IMR-90 (cell line): Measurements from ENCODE around the gene BBS1. TPM values are rescaled to one million over a fixed set of nuclear protein-coding genes. Genes with fewer than 3 reads are reported as not detected.

Source experiments
- ATAC-seq: fragments of 200-7000 bp; cut with Tn5 transposase; 2 replicates; pipeline ENCODE4 v1.9.1; 2020; ENCODE audit warnings: low read depth, mild to moderate bottlenecking, moderate library complexity
- BruUV-seq: library from RNA; stranded (reverse); fragments of 400-500 nt; replicated peaks from 2 replicates; lab custom pipeline; 2021; lab: Mats Ljungman, UMichigan
- CTCF ChIA-PET: fragments of 300-600 bp; formaldehyde crosslinking; extraction: SDS; loops from one replicate; lab custom pipeline; 2021; ENCODE audit warnings: antibody characterized with exemption; lab: Yijun Ruan, JAX
- POLR2A ChIA-PET: fragments of 300-600 bp; sonication (Branson Sonifier 250); formaldehyde crosslinking; loops from one replicate; lab custom pipeline; 2022; ENCODE audit warnings: antibody characterized with exemption; ENCODE audit not compliant: unreplicated experiment; lab: Charles Lee
- DNase-seq: peaks from one replicate; pipeline ENCODE4 v3.0.0; 2013
- H2AFZ ChIP-seq: replicated peaks from 2 replicates; pipeline ENCODE3; 2013; ENCODE audit warnings: low read length, mild to moderate bottlenecking; ENCODE audit not compliant: poor library complexity
- H2AK5ac ChIP-seq: 2 replicates; pipeline ENCODE4 v1.6.1; 2013; ENCODE audit warnings: low read depth, low read length, inconsistent platforms
- H2AK9ac ChIP-seq: replicated peaks from 2 replicates; pipeline ENCODE3; 2013; ENCODE audit warnings: mild to moderate bottlenecking, low read depth, low read length, moderate library complexity; ENCODE audit not compliant: poor library complexity
- H2BK120ac ChIP-seq: 2 replicates; pipeline ENCODE4 v1.6.1; 2013; ENCODE audit warnings: low read depth, low read length, inconsistent platforms
- H2BK15ac ChIP-seq: 3 replicates; pipeline ENCODE4 v1.6.1; 2013; ENCODE audit warnings: low read depth, low read length, inconsistent platforms
- H2BK20ac ChIP-seq: 2 replicates; pipeline ENCODE4 v1.6.1; 2013; ENCODE audit warnings: low read depth, mild to moderate bottlenecking, inconsistent platforms, low read length, moderate library complexity
- H2BK5ac ChIP-seq: 2 replicates; pipeline ENCODE4 v1.6.1; 2013; ENCODE audit warnings: mild to moderate bottlenecking, low read depth, low read length, inconsistent platforms; ENCODE audit not compliant: poor library complexity, severe bottlenecking
- H3K14ac ChIP-seq: replicated peaks from 2 replicates; pipeline ENCODE4 v1.6.1; 2013; ENCODE audit warnings: low read depth, low read length, inconsistent platforms
- H3K18ac ChIP-seq: 2 replicates; pipeline ENCODE4 v1.6.1; 2013; ENCODE audit warnings: low read depth, low read length, control low read depth
- H3K23ac ChIP-seq: 2 replicates; pipeline ENCODE4 v1.6.1; 2013; ENCODE audit warnings: low read depth, low read length, inconsistent platforms
- H3K27ac ChIP-seq: 2 replicates; pipeline ENCODE4 v1.5.1; 2013; ENCODE audit warnings: mild to moderate bottlenecking, control low read depth, low read length; ENCODE audit not compliant: insufficient read depth
- H3K27me3 ChIP-seq: 2 replicates; pipeline ENCODE4 v1.6.1; 2013; ENCODE audit warnings: low read length; ENCODE audit not compliant: control insufficient read depth, insufficient read depth
- H3K36me3 ChIP-seq: 2 replicates; pipeline ENCODE4 v1.6.1; 2013; ENCODE audit warnings: low read length, mixed read lengths; ENCODE audit not compliant: control insufficient read depth, insufficient read depth
- H3K4ac ChIP-seq: 2 replicates; pipeline ENCODE4 v1.6.1; 2013; ENCODE audit warnings: low read depth, low read length, inconsistent platforms
- H3K4me1 ChIP-seq: 2 replicates; pipeline ENCODE4 v1.6.1; 2013; ENCODE audit warnings: low read length, mixed read lengths; ENCODE audit not compliant: control insufficient read depth, insufficient read depth
- H3K4me2 ChIP-seq: 2 replicates; pipeline ENCODE4 v1.6.1; 2013; ENCODE audit warnings: low read depth, mild to moderate bottlenecking, control low read depth, low read length, moderate library complexity
- H3K4me3 ChIP-seq: 2 replicates; pipeline ENCODE4 v1.5.1; 2013; ENCODE audit warnings: low read depth, mild to moderate bottlenecking, control low read depth, low read length, moderate library complexity; ENCODE audit not compliant: insufficient read depth
- H3K56ac ChIP-seq: 2 replicates; pipeline ENCODE4 v1.6.1; 2013; ENCODE audit warnings: low read length, inconsistent platforms; ENCODE audit not compliant: insufficient read depth; ENCODE audit errors: extremely low read depth
- H3K79me1 ChIP-seq, 2 experiments: 2 replicates each; pipeline ENCODE4 v1.6.1; 2013; ENCODE audit warnings: low read length in 2 of 2, inconsistent platforms in 1 of 2, low read depth in 1 of 2
- H3K9ac ChIP-seq: 2 replicates; pipeline ENCODE4 v1.6.1; 2013; ENCODE audit warnings: low read depth, low read length, control low read depth
- H3K9me1 ChIP-seq: 2 replicates; pipeline ENCODE4 v1.6.1; 2013; ENCODE audit warnings: low read length, inconsistent platforms; ENCODE audit not compliant: insufficient read depth
- H3K9me3 ChIP-seq: 2 replicates; pipeline ENCODE4 v1.6.1; 2013; ENCODE audit warnings: low read length; ENCODE audit not compliant: control insufficient read depth, insufficient read depth
- H4K20me1 ChIP-seq: 2 replicates; pipeline ENCODE4 v1.6.1; 2013; ENCODE audit warnings: low read length, inconsistent platforms; ENCODE audit not compliant: insufficient read depth
- H4K5ac ChIP-seq: 2 replicates; pipeline ENCODE4 v1.6.1; 2013; ENCODE audit warnings: mild to moderate bottlenecking, low read depth, low read length, control low read depth
- H4K8ac ChIP-seq, 2 experiments: 2 replicates each; pipeline ENCODE4 v1.6.1; 2013; ENCODE audit warnings: low read depth in 2 of 2, low read length in 2 of 2, control low read depth in 1 of 2, inconsistent platforms in 1 of 2
- H4K91ac ChIP-seq: 2 replicates; pipeline ENCODE4 v1.6.1; 2013; ENCODE audit warnings: low read depth, low read length, inconsistent platforms; ENCODE audit not compliant: insufficient read depth
- BHLHE40 ChIP-seq: fragments of 150-350 bp; IDR thresholded peaks from 2 replicates; pipeline ENCODE4 v1.6.1; 2016; ENCODE audit warnings: mild to moderate bottlenecking, low read depth, low read length
- CEBPB ChIP-seq: IDR thresholded peaks from 2 replicates; pipeline ENCODE4 v1.6.1; 2012; ENCODE audit warnings: low read depth, low read length, improper control_type of control experiment
- CHD1 ChIP-seq: IDR thresholded peaks from 2 replicates; pipeline ENCODE4 v1.6.1; 2012; ENCODE audit warnings: low read depth, low read length, improper control_type of control experiment
- FOS ChIP-seq: fragments of 150-350 bp; IDR thresholded peaks from 2 replicates; pipeline ENCODE4 v1.6.1; 2016; ENCODE audit warnings: low read depth, low read length
- MAZ ChIP-seq: IDR thresholded peaks from 2 replicates; pipeline ENCODE4 v1.6.1; 2012; ENCODE audit warnings: low read depth, mild to moderate bottlenecking, low read length, improper control_type of control experiment, moderate library complexity, borderline replicate concordance
- MXI1 ChIP-seq: IDR thresholded peaks from 2 replicates; pipeline ENCODE4 v1.6.1; 2012; ENCODE audit warnings: low read depth, mild to moderate bottlenecking, low read length, moderate library complexity, borderline replicate concordance
- NFE2L2 ChIP-seq: fragments of 150-350 bp; IDR thresholded peaks from 2 replicates; pipeline ENCODE4 v1.6.1; 2016; ENCODE audit warnings: low read depth, mild to moderate bottlenecking, low read length
- SMC3 ChIP-seq: fragments of 150-350 bp; IDR thresholded peaks from 2 replicates; pipeline ENCODE4 v1.6.1; 2016; ENCODE audit warnings: low read depth, mild to moderate bottlenecking, antibody characterized with exemption, low read length, moderate library complexity
- WGBS, 2 experiments: methylation state at CpG; one replicate each; pipeline versions ENCODE4 v1.1.5 to v1.1.7; 2013; ENCODE audit warnings: missing lambda C conversion rate in 2 of 2; ENCODE audit not compliant: insufficient read length in 1 of 2; ENCODE audit errors: extremely low coverage in 2 of 2; 5-methylcytosine and 5-hydroxymethylcytosine counted together
- dilution Hi-C: fragments of 300-500 bp; cut with HindIII; formaldehyde crosslinking; loops from one replicate; pipeline ENCODE4 v1.14.3; 2018; ENCODE audit warnings: low sequenced_read_pairs; ENCODE audit not compliant: unreplicated experiment
- in situ Hi-C: fragments of 300-500 bp; cut with MboI; formaldehyde crosslinking; loops from 3 replicates; pipeline ENCODE4 v1.14.3; 2019; ENCODE audit warnings: low sequenced_read_pairs, inconsistent platforms, mixed read lengths
- intact Hi-C: fragments of 100-400 bp; cut with micrococcal nuclease; formaldehyde crosslinking; loops from 2 replicates; pipeline ENCODE4 v1.10.0; 2022
- polyA plus RNA-seq, 3 experiments: library from polyadenylated mRNA; depleted of rRNA; stranded (reverse); fragments of >200 nt; gene quantifications; 2 replicates each; pipeline ENCODE4 v1.2.3, GENCODE V29; 2012; ENCODE audit warnings: low replicate concordance in 1 of 3
- total RNA-seq: library from RNA; depleted of rRNA; stranded (reverse); fragments of >200 nt; gene quantifications from 2 replicates; pipeline ENCODE4 v1.2.3, GENCODE V29; 2012
- TF ChIP-seq, protein P1 (sequence below): conservative IDR thresholded peaks from 2 replicates; pipeline ENCODE4 v1.5.1; 2012; ENCODE audit warnings: mild to moderate bottlenecking, low read depth, low read length, improper control_type of control experiment

Gene BBS1
- total and polyA plus RNA-seq, 2 of the 4 experiments (the other 2 are of a cell fraction) = 16.5 to 20.6 TPM

DNA sequence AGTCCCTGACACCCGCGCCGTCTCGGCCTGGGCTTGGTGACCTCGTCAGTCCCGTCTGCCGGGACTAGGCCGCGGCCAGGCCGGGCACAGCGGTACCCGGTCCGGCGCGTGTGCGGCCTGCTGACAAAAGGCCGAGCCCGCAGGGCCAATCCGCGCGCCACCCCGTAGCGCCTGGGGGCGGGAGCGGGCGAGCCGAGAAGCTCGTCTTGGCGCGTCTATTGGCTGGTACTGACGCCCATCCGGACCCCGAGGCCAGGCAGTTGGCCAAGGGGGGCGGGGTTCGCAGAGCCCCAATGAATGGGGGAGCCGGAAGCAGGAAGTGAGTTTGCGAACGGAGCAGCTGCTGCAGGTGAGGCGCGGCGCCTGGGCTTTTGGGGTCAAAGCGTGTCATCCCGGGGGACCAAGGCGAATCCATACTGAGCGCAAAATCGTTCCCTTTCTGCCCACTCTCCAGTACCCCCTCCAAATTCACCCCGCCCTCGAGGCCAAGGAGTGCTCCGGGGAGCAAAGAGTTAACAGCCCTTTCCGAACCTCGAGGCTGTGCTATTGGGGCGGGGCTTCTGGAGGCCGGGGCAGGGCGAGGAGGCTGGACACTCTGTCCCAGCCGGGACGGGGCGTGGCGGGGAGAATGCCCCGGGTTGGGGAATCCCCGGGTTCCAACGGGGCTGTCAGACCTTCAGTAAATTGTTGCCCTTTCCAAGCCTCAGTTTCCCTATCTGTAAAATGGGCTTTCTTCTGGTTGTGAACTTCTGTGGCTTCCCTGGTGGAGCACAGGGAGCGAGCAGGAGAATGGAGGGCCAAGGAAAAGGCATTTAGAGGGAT lies 30.1 kb upstream of the BBS1 start, which contains the start of gene DPP3 (continued):
- TF ChIP-seq CHD1 (no peak), SMC3 (no peak), CEBPB (no peak)

DNA sequence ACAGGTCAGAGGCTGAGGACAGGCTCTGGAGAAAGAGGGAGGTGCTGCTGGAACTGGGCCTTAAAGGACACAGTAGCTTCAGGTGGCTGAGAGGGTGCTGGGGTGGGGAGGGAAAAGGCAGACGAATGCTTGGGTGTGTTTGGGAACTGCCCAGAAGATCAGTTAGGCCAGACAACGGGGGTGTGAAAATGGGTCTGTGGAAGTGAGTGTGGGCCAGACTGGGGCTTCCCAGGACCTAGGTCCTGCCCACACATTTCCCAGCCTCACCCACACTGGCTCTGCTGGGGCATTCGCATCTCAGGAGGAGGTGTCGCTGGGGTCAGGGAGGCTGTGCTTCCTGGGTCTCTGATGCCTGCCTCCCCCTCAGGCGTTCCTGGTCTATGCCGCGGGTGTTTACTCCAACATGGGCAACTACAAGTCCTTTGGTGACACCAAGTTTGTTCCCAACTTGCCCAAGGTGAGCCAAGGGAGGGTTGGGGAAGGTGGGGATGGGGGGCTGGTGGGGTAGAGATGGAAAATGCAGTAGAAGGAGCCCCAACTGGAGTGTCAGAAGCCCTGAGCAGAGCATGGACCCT lies 25.5 kb upstream of the BBS1 start:
- Histone ChIP-seq H3K4me3 (no peak overlapping the region), H3K4ac (no peak overlapping the region), H4K8ac (no peak overlapping the region), H4K20me1 (peaks cover 3% of the 10 kb centered on the region; the same call in 1 of the 2 replicates), H3K27me3 (no peaks in the 10 kb centered on the region), H2AK9ac (no peak overlapping the region), H3K4me1 (peaks cover 3% of the 10 kb centered on the region; the same call in 1 of the 2 replicates), H2BK5ac (no peak overlapping the region), H2BK120ac (no peak overlapping the region), H2AK5ac (no peak overlapping the region), H2BK20ac (no peak overlapping the region), H4K91ac (no peak overlapping the region), H3K79me1 (peaks cover 5 to 27% of the 10 kb centered on the region in 2 experiments; a peak in 3 of 4 replicates), H3K23ac (no peak overlapping the region), H3K4me2 (no peak overlapping the region), H3K27ac (no peak overlapping the region), H2BK15ac (no peak overlapping the region), H3K18ac (no peak overlapping the region), H3K9me1 (peaks cover 5% of the 10 kb centered on the region; the same call in 1 of the 2 replicates), H3K9ac (no peak overlapping the region), H3K14ac (no peak overlapping the region), H3K9me3 (no peaks in the 10 kb centered on the region), H3K36me3 (peaks cover 32% of the 10 kb centered on the region), H2AFZ (no peak overlapping the region), H4K5ac (no peak overlapping the region), H3K56ac (no peak overlapping the region)
- dilution Hi-C loops (no loop called here), intact Hi-C loops (no loop called here), in situ Hi-C loops (no loop called here)
- BruUV-seq = no TSS peak
- POLR2A ChIA-PET = no interaction called here
- no peak for DNase-seq
- no peak for ATAC-seq
- CTCF ChIA-PET = no interaction called here
- WGBS, 2 experiments = no CpG with 5 or more reads among the region's 7 CpGs
- TF ChIP-seq BHLHE40 (no peak), FOS (no peak), MXI1 (no peak), MAZ (no peak), NFE2L2 (no peak)
- TF ChIP-seq, protein P1, sequence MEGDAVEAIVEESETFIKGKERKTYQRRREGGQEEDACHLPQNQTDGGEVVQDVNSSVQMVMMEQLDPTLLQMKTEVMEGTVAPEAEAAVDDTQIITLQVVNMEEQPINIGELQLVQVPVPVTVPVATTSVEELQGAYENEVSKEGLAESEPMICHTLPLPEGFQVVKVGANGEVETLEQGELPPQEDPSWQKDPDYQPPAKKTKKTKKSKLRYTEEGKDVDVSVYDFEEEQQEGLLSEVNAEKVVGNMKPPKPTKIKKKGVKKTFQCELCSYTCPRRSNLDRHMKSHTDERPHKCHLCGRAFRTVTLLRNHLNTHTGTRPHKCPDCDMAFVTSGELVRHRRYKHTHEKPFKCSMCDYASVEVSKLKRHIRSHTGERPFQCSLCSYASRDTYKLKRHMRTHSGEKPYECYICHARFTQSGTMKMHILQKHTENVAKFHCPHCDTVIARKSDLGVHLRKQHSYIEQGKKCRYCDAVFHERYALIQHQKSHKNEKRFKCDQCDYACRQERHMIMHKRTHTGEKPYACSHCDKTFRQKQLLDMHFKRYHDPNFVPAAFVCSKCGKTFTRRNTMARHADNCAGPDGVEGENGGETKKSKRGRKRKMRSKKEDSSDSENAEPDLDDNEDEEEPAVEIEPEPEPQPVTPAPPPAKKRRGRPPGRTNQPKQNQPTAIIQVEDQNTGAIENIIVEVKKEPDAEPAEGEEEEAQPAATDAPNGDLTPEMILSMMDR = no peak
